HepG2 (cell line): ENCODE data around the gene INHBE. TPM values are rescaled to one million over a fixed set of nuclear protein-coding genes. Genes with fewer than 3 reads are reported as not detected.

Experiments used
- ATAC-seq: fragments of 200-7000 bp; cut with Tn5 transposase; 3 replicates; pipeline ENCODE4 v1.9.1; 2020; ENCODE audit warnings: mild to moderate bottlenecking, moderate library complexity
- BruUV-seq: library from RNA; stranded (reverse); fragments of 400-500 nt; replicated peaks from 2 replicates; lab custom pipeline; 2021; lab: Mats Ljungman, UMichigan
- CTCF ChIA-PET: fragments of 300-600 bp; formaldehyde crosslinking; extraction: SDS; loops from one replicate; lab custom pipeline; 2021; ENCODE audit warnings: low total read pairs, inconsistent platforms, low intra/inter-chr PET ratio; lab: Yijun Ruan, JAX
- POLR2A ChIA-PET: fragments of 350-600 bp; sonication (Branson Sonifier 250); formaldehyde crosslinking; loops from one replicate; lab custom pipeline; 2020; ENCODE audit warnings: antibody characterized with exemption, inconsistent platforms; lab: Yijun Ruan, JAX
- DNase-seq: peaks from one replicate; pipeline ENCODE4 v3.0.0-alpha.2; 2015; ENCODE audit warnings: low spot score
- FAIRE-seq: peaks from 3 replicates; lab custom pipeline; 2011; peaks lifted over from hg19 to GRCh38; lab: Jason Lieb, UNC
- H2AFZ ChIP-seq: one replicate; pipeline ENCODE4 v1.6.1; 2011; ENCODE audit warnings: low read length, inconsistent platforms
- H3K27ac ChIP-seq: fragments of 300-600 bp; 3 replicates; pipeline ENCODE4 v1.8.0; 2011; ENCODE audit warnings: mixed run types, mild to moderate bottlenecking, mixed read lengths, low read length, inconsistent platforms; ENCODE audit not compliant: insufficient read depth; ENCODE audit errors: extremely low read length
- H3K27me3 ChIP-seq, 2 experiments: fragments of 200-600 bp in 1 of 2; 2 replicates in 1 of 2; 3 replicates in 1 of 2; pipeline versions ENCODE4 v1.6.0 to v1.8.0; 2011; ENCODE audit warnings: low read length in 2 of 2, mild to moderate bottlenecking in 2 of 2, moderate library complexity in 2 of 2, inconsistent platforms in 1 of 2; ENCODE audit not compliant: insufficient read depth in 2 of 2, control insufficient read depth in 1 of 2
- H3K36me3 ChIP-seq, 2 experiments: fragments of 200-600 bp in 1 of 2; replicated peaks in 1 of 2; 2 replicates in 1 of 2; 3 replicates in 1 of 2; pipeline versions ENCODE4 v1.5.1 to v1.8.0; 2011; ENCODE audit warnings: low read length in 2 of 2, inconsistent platforms in 1 of 2; ENCODE audit not compliant: insufficient read depth in 2 of 2, control insufficient read depth in 1 of 2
- H3K4me1 ChIP-seq: 2 replicates; pipeline ENCODE4 v1.5.1; 2012; ENCODE audit warnings: low read length, inconsistent platforms; ENCODE audit not compliant: insufficient read depth
- H3K4me2 ChIP-seq: 2 replicates; pipeline ENCODE4 v1.6.0; 2011; ENCODE audit warnings: low read depth, low read length, inconsistent platforms
- H3K4me3 ChIP-seq, 3 experiments: fragments of 200-600 bp in 1 of 3; sonication (generic), shearing (Covaris generic) in 1 of 3; replicated peaks in 1 of 3; 2 replicates each; pipeline ENCODE4 v1.5.1; 2011 to 2016; ENCODE audit warnings: low read length in 3 of 3, inconsistent platforms in 2 of 3, low read depth in 2 of 3, mild to moderate bottlenecking in 2 of 3, control low read depth in 1 of 3, mixed read lengths in 1 of 3; ENCODE audit not compliant: insufficient read depth in 1 of 3
- H3K79me2 ChIP-seq: one replicate; pipeline ENCODE4 v1.6.1; 2011; ENCODE audit warnings: low read length, inconsistent platforms; ENCODE audit not compliant: insufficient read depth
- H3K9ac ChIP-seq: 2 replicates; pipeline ENCODE4 v1.6.0; 2011; ENCODE audit warnings: mild to moderate bottlenecking, low read depth, low read length, inconsistent platforms; ENCODE audit not compliant: insufficient read depth
- H3K9me3 ChIP-seq: 2 replicates; pipeline ENCODE4 v1.5.1; 2012; ENCODE audit warnings: mild to moderate bottlenecking, low read length
- H4K20me1 ChIP-seq: 2 replicates; pipeline ENCODE4 v1.6.0; 2011; ENCODE audit warnings: inconsistent platforms, mild to moderate bottlenecking, low read length, moderate library complexity; ENCODE audit not compliant: insufficient read depth
- AKAP8 ChIP-seq: sonication (generic); formaldehyde crosslinking; IDR thresholded peaks from 2 replicates; pipeline ENCODE4 v1.5.1; 2020; ENCODE audit warnings: mild to moderate bottlenecking, missing genetic modification reagents
- ATM ChIP-seq: fragments of 450-650 bp; IDR thresholded peaks from 2 replicates; pipeline ENCODE4 v1.7.1; 2017; ENCODE audit warnings: mild to moderate bottlenecking, borderline replicate concordance
- BRCA1 ChIP-seq: sonication (generic); formaldehyde crosslinking; IDR thresholded peaks from 2 replicates; pipeline ENCODE4 v1.4.0; 2020; ENCODE audit warnings: missing genetic modification reagents
- CEBPG ChIP-seq: IDR thresholded peaks from 2 replicates; pipeline ENCODE4 v1.6.1; 2016
- EP300 ChIP-seq, 3 experiments: sonication (generic) in 1 of 3; formaldehyde crosslinking in 1 of 3; IDR thresholded peaks; 2 replicates each; pipeline versions ENCODE4 v1.5.1 to v1.6.1; 2011 to 2020; ENCODE audit warnings: low read depth in 2 of 3, low read length in 2 of 3, borderline replicate concordance in 1 of 3, improper control_type of control experiment in 1 of 3, mild to moderate bottlenecking in 1 of 3, missing genetic modification reagents in 1 of 3, moderate library complexity in 1 of 3
- FOXA3 ChIP-seq: IDR thresholded peaks from 2 replicates; pipeline ENCODE4 v1.6.1; 2016; ENCODE audit warnings: missing genetic modification reagents, missing compliant biosample characterization
- HMGXB4 ChIP-seq, 2 experiments: sonication (generic) in 1 of 2; formaldehyde crosslinking in 1 of 2; IDR thresholded peaks; 2 replicates each; pipeline versions ENCODE4 v1.4.0 to v1.6.1; 2018 to 2020; ENCODE audit warnings: missing genetic modification reagents in 2 of 2, borderline replicate concordance in 1 of 2, low read depth in 1 of 2, mild to moderate bottlenecking in 1 of 2, missing biosample characterization in 1 of 2
- KMT2A ChIP-seq: sonication (generic); formaldehyde crosslinking; IDR thresholded peaks from 2 replicates; pipeline ENCODE4 v1.4.0; 2020; ENCODE audit warnings: missing genetic modification reagents
- MATR3 ChIP-seq: sonication (generic); formaldehyde crosslinking; IDR thresholded peaks from 2 replicates; pipeline ENCODE4 v1.4.0; 2020; ENCODE audit warnings: missing genetic modification reagents
- MAX ChIP-seq: IDR thresholded peaks from 2 replicates; pipeline ENCODE4 v1.6.1; 2012; ENCODE audit warnings: inconsistent platforms
- MYPOP ChIP-seq: sonication (generic); formaldehyde crosslinking; IDR thresholded peaks from 2 replicates; pipeline ENCODE4 v1.8.1; 2023; ENCODE audit warnings: mild to moderate bottlenecking, moderate library complexity, missing genetic modification reagents
- POLR2AphosphoS5 ChIP-seq: IDR thresholded peaks from 2 replicates; pipeline ENCODE4 v1.6.1; 2012; ENCODE audit warnings: low read depth, low read length
- RAD21 ChIP-seq: fragments of 450-650 bp; formaldehyde crosslinking; IDR thresholded peaks from 2 replicates; pipeline ENCODE4 v1.5.0; 2020; ENCODE audit warnings: mild to moderate bottlenecking
- ZNF253 ChIP-seq: sonication (generic); formaldehyde crosslinking; IDR thresholded peaks from 2 replicates; pipeline ENCODE4 v1.8.0; 2022; ENCODE audit warnings: mild to moderate bottlenecking, missing genetic modification reagents, borderline replicate concordance
- ZNF501 ChIP-seq: sonication (generic); formaldehyde crosslinking; IDR thresholded peaks from 2 replicates; pipeline ENCODE4 v1.5.1; 2020; ENCODE audit warnings: mild to moderate bottlenecking, moderate library complexity, missing genetic modification reagents
- ZNF512 ChIP-seq: sonication (generic); formaldehyde crosslinking; IDR thresholded peaks from 2 replicates; pipeline ENCODE4 v1.4.0; 2020; ENCODE audit warnings: mild to moderate bottlenecking, missing genetic modification reagents
- ZNF678 ChIP-seq: sonication (generic); formaldehyde crosslinking; IDR thresholded peaks from 2 replicates; pipeline ENCODE4 v1.4.0; 2020; ENCODE audit warnings: mild to moderate bottlenecking, missing genetic modification reagents
- ZNF749 ChIP-seq: sonication (generic); formaldehyde crosslinking; IDR thresholded peaks from 2 replicates; pipeline ENCODE4 v1.8.0; 2022; ENCODE audit warnings: mild to moderate bottlenecking, missing genetic modification reagents, moderate library complexity, borderline replicate concordance
- ZSCAN31 ChIP-seq: sonication (generic); formaldehyde crosslinking; IDR thresholded peaks from 2 replicates; pipeline ENCODE4 v1.5.0; 2020; ENCODE audit warnings: low read depth, mild to moderate bottlenecking, missing genetic modification reagents
- WGBS: methylation state at CpG from one replicate; pipeline ENCODE4 v1.1.6; 2017; ENCODE audit warnings: low lambda C conversion rate; 5-methylcytosine and 5-hydroxymethylcytosine counted together
- in situ Hi-C: cut with HindIII; loops from 2 replicates; pipeline ENCODE4 v1.10.0; 2017; ENCODE audit warnings: low pct_unique_long_range_greater_than_20kb; ENCODE audit not compliant: extremely low pct_ligation_motif_present
- intact Hi-C: fragments of 100-400 bp; cut with micrococcal nuclease; formaldehyde crosslinking; loops from one replicate; pipeline ENCODE4 v1.10.0; 2022; ENCODE audit not compliant: unreplicated experiment
- polyA plus RNA-seq, 8 experiments: library from polyadenylated mRNA; depleted of rRNA in 3 of 8; stranded (reverse) in 7 of 8; unstranded in 1 of 8; fragments of >200 nt; fragmentation: Illumina TruSeq in 4 of 8; extraction: Trizol in 4 of 8; gene quantifications; 2 replicates each; pipeline versions ENCODE4 v1.2.1 to v1.2.3, GENCODE V29; 2011 to 2016; ENCODE audit warnings: low read depth in 4 of 8, missing spikeins in 1 of 8, mixed read lengths in 1 of 8; ENCODE audit not compliant: insufficient read depth in 1 of 8
- total RNA-seq, 5 experiments: library from RNA; depleted of rRNA; stranded (reverse); fragments of >200 nt; fragmentation: Illumina TruSeq; extraction: Trizol; gene quantifications; 2 replicates each; pipeline ENCODE4 v1.2.3, GENCODE V29; 2016; ENCODE audit warnings: low read depth in 1 of 5

Gene INHBE
- total and polyA plus RNA-seq, 2 of the 13 experiments (the other 11 are each of a cell fraction or from before 2014, with no cell fraction given) = 17.0 to 32.0 TPM

GRCh38 chr12:57452937-57453509, 2.1 kb upstream of the INHBE start:
- no peaks in the 10 kb centered on the region for H3K9me3 ChIP-seq
- peak overlapping the region; percentile 80 for H3K4me2 ChIP-seq
- no peak overlapping the region for H3K27ac ChIP-seq
- H3K4me1 ChIP-seq = peaks cover 81% of the 10 kb centered on the region
- H3K36me3 ChIP-seq = no peaks in the 10 kb centered on the region
- H3K9ac ChIP-seq = no peak overlapping the region
- intact Hi-C loops (loop anchor here (1.0 to 10.0 kb wide), 5 partner anchors 18 to 698 kb away; partner anchors contain the start of gene PRIM1), in situ Hi-C loops (loop anchor here (5.0 kb wide), 1 partner anchor 146 kb away; no protein-coding TSS in a partner anchor)
- H3K79me2 ChIP-seq = peaks cover 15% of the 10 kb centered on the region
- CTCF ChIA-PET = interaction anchor here (0.8 to 6.1 kb wide), 2 partner anchors 85 to 145 kb away, joined by 4 to 66 read pairs; no protein-coding TSS in a partner anchor
- POLR2A ChIA-PET = interaction anchor here (0.8 to 6.4 kb wide), 9 partner anchors 11 to 145 kb away, joined by 3 to 99 read pairs (median 7); partner anchors contain the start of genes INHBC and R3HDM2
- no TSS peak for BruUV-seq
- no peak overlapping the region for H2AFZ ChIP-seq
- WGBS = 24% methylated on average over 4 of the region's 7 CpGs
- H3K27me3 ChIP-seq = no peaks in the 10 kb centered on the region; a peak in 1 of 5 replicates
- H3K4me3 ChIP-seq = 0 out of 6 replicates have a peak overlapping the region, but pooled peaks of 1 of the 3 experiments have one; percentile 3
- DNase-seq (peak; percentile 73), FAIRE-seq (peak; percentile 83), ATAC-seq (peak; percentile 29)
- H4K20me1 ChIP-seq = no peaks in the 10 kb centered on the region
- peak; percentile 30; the same call in 1 of the 2 replicates for TF ChIP-seq FOXA3
- no peak for TF ChIP-seq MAX
- TF ChIP-seq CEBPG (CRISPR knock-in tag) = 0 out of 2 replicates have a peak, but pooled peaks have one; percentile 12
- TF ChIP-seq RAD21 (CRISPR knock-in tag) = peak; percentile 91
- no peak for TF ChIP-seq POLR2AphosphoS5
- TF ChIP-seq ZNF749 (CRISPR knock-in tag) = no peak
- no peak for TF ChIP-seq ZNF678 (CRISPR knock-in tag)
- TF ChIP-seq BRCA1 (CRISPR knock-in tag) = no peak
- peak in 1 of 2 experiments; percentile 5; a peak in 1 of 4 replicates for TF ChIP-seq EP300 (IDR thresholded peaks at IDR 0.05; ENCODE audit: low read depth in 2 of 2, low read length in 2 of 2)
- 0 out of 2 replicates have a peak, but pooled peaks have one; percentile 8 for TF ChIP-seq EP300 (CRISPR knock-in tag; IDR thresholded peaks at IDR 0.05; ENCODE audit: borderline replicate concordance)
- no peak for TF ChIP-seq MATR3 (CRISPR knock-in tag)
- no peak for TF ChIP-seq ZNF253 (CRISPR knock-in tag)
- no peak for TF ChIP-seq KMT2A
- peak in 1 of 2 experiments; percentile 57; a peak in 1 of 4 replicates for TF ChIP-seq HMGXB4 (CRISPR knock-in tag; IDR thresholded peaks at IDR 0.05; ENCODE audit: borderline replicate concordance in 1 of 2, low read depth in 1 of 2)
- no peak for TF ChIP-seq ZNF512 (CRISPR knock-in tag)
- TF ChIP-seq MYPOP (CRISPR knock-in tag) = peak; percentile 6; the same call in 1 of the 2 replicates
- TF ChIP-seq ATM = no peak
- TF ChIP-seq ZSCAN31 = no peak
- no peak for TF ChIP-seq ZNF501 (CRISPR knock-in tag)
- TF ChIP-seq AKAP8 (CRISPR knock-in tag) = no peak
